Omental fat pad (tissue), 4 donors: ENCODE results near the gene TGFB2. TPM values are rescaled to one million over a fixed set of nuclear protein-coding genes. Genes with fewer than 3 reads are reported as not detected.

Experiments used
- ATAC-seq: fragments of 150-250 bp; one replicate; pipeline ENCODE4 v1.9.1; 2016; ENCODE audit warnings: mild to moderate bottlenecking, moderate library complexity; ENCODE audit not compliant: low FRiP score
- DNase-seq: peaks from one replicate; pipeline ENCODE4 v3.0.0-alpha.2; 2019; ENCODE audit warnings: low spot score
- CTCF ChIP-seq, 3 donors: fragments of 450-650 bp; IDR thresholded peaks; one replicate each; pipeline ENCODE4 v1.5.1; 2016 to 2017; ENCODE audit warnings: antibody characterized with exemption in 3 of 3, mild to moderate bottlenecking in 3 of 3, moderate library complexity in 2 of 3
- total RNA-seq, 4 donors: library from RNA; depleted of rRNA; stranded (reverse); fragments of >200 nt; gene quantifications; one replicate each; pipeline ENCODE4 v1.1.0, GENCODE V29; 2016

TGFB2 gene
- total RNA-seq, 4 donors from 2014 or later = 3.1 to 9.1 (median 4.1) TPM

- ATAC-seq (no peak), DNase-seq (no peak)
- no peak for TF ChIP-seq CTCF (IDR thresholded peaks at IDR 0.05)
Measured at GRCh38 chr1:218350035-218350525, 4.9 kb downstream of the TGFB2 start.

- ATAC-seq = no peak
- no peak for TF ChIP-seq CTCF (IDR thresholded peaks at IDR 0.05)
Measured at GRCh38 chr1:218350801-218351266, 5.7 kb downstream of the TGFB2 start.

GRCh38 chr1:218351391-218352074 is 6.4 kb downstream of the TGFB2 start:
- DNase-seq (no peak), ATAC-seq (peak; percentile 77)
- TF ChIP-seq CTCF (IDR thresholded peaks at IDR 0.05) = peak in 1 of 3 donors; percentile 8

More at GRCh38 chr1:218350801-218351266, 5.7 kb downstream of the TGFB2 start:
- no peak for DNase-seq

GRCh38 chr1:218352075-218352438 is 6.9 kb downstream of the TGFB2 start:
- DNase-seq (no peak), ATAC-seq (no peak)
- no peak for TF ChIP-seq CTCF (IDR thresholded peaks at IDR 0.05)

GRCh38 chr1:218353656-218354055 is 8.5 kb downstream of the TGFB2 start:
- no peak for TF ChIP-seq CTCF (IDR thresholded peaks at IDR 0.05)
- DNase-seq (no peak), ATAC-seq (no peak)

- no peak for TF ChIP-seq CTCF (IDR thresholded peaks at IDR 0.05)
- ATAC-seq = no peak
Measured at GRCh38 chr1:218355278-218355677, 10.1 kb downstream of the TGFB2 start.

More at GRCh38 chr1:218355278-218355677, 10.1 kb downstream of the TGFB2 start:
- no peak for DNase-seq
